ENCODE measurements around the gene CLDN22. TPM values are rescaled to one million over a fixed set of nuclear protein-coding genes. Genes with fewer than 3 reads are reported as not detected.
A peak's percentile ranks its signal among the peaks of the same experiment; 100 is the strongest.

CLDN22 gene
- total RNA-seq, result not detected
- polyA plus RNA-seq, result under 1 TPM in 1 of 3 donors, not detected in 2; 0.29 TPM
- total RNA-seq, result 0 reads per million in 6 experiments

GRCh38 chr4:183320211-183321059 is at the start of gene CLDN22:
TSS of gene CLDN22 (minus strand) at chr4:183320276. CDS start at chr4:183320218, 58 bp downstream.
- ATAC-seq (no peak), DNase-seq (no peak)
- Mint-ChIP-seq H3K4me3 (peak within 1 kb of the TSS in 7 of 10 donors; percentile 8 to 69 (median 30)), H3K27me3 (peaks cover 0 to 5% (median 2%) of the 10 kb centered on the region in 5 donors), H3K4me1 (peaks cover 1 to 24% (median 19%) of the 10 kb centered on the region in 4 donors), H3K36me3 (no peaks in the 10 kb centered on the region), H3K27ac (peak within 1 kb of the TSS in 7 of 10 donors; percentile 32 to 57 (median 40)), H3K9me3 (no peaks in the 10 kb centered on the region)
- POLR2A ChIA-PET, result no interaction called here

- Mint-ChIP-seq H3K36me3 (peaks cover 0 to 13% (median 4%) of the 10 kb centered on the region in 3 donors), H3K9me3 (peaks cover 0 to 20% (median 5%) of the 10 kb centered on the region in 9 donors), H3K27me3 (peaks cover 0 to 4% (median 0%) of the 10 kb centered on the region in 5 donors), H3K4me3 (no peak overlapping the region), H3K4me1 (no peaks in the 10 kb centered on the region), H3K27ac (no peak overlapping the region)
- DNase-seq (no peak), ATAC-seq (no peak)
- POLR2A ChIA-PET, result no interaction called here
These were observed 49.0 kb upstream of the CLDN22 start for GRCh38 chr4:183369073-183369472.

- no peaks in the 10 kb centered on the region for H3K9me3 Mint-ChIP-seq
These were observed 46.2 kb upstream of the CLDN22 start for GRCh38 chr4:183366206-183366835.

GRCh38 chr4:183364025-183364424 is 43.9 kb upstream of the CLDN22 start:
- ATAC-seq, result no peak
- Mint-ChIP-seq H3K36me3 (no peaks in the 10 kb centered on the region), H3K27me3 (peaks cover 0 to 3% (median 0%) of the 10 kb centered on the region in 5 donors), H3K4me1 (no peaks in the 10 kb centered on the region), H3K9me3 (no peaks in the 10 kb centered on the region), H3K4me3 (no peak overlapping the region), H3K27ac (no peak overlapping the region)
- DNase-seq, result no peak
- POLR2A ChIA-PET, result no interaction called here

More at GRCh38 chr4:183366206-183366835, 46.2 kb upstream of the CLDN22 start:
- Mint-ChIP-seq H3K4me1 (no peaks in the 10 kb centered on the region), H3K4me3 (no peak overlapping the region), H3K27me3 (peaks cover 0 to 4% (median 0%) of the 10 kb centered on the region in 5 donors), H3K27ac (no peak overlapping the region), H3K36me3 (no peaks in the 10 kb centered on the region)
- POLR2A ChIA-PET, result no interaction called here
- ATAC-seq (no peak), DNase-seq (no peak)

GRCh38 chr4:183362916-183363542 is 43.0 kb upstream of the CLDN22 start:
- Mint-ChIP-seq H3K27ac (peak overlapping the region in 1 of 10 donors; percentile 37), H3K27me3 (peaks cover 0 to 1% (median 0%) of the 10 kb centered on the region in 5 donors), H3K9me3 (no peaks in the 10 kb centered on the region), H3K4me3 (no peak overlapping the region), H3K36me3 (no peaks in the 10 kb centered on the region), H3K4me1 (no peaks in the 10 kb centered on the region)
- POLR2A ChIA-PET, result interaction anchor here (0.6 kb wide), 1 partner anchor 359 kb away, joined by 5 read pairs; no protein-coding TSS in a partner anchor
- ATAC-seq (no peak), DNase-seq (no peak)

GRCh38 chr4:183362036-183362435 is 42.0 kb upstream of the CLDN22 start:
- Mint-ChIP-seq H3K27me3 (peaks cover 2 to 7% (median 5%) of the 10 kb centered on the region in 5 donors), H3K4me3 (no peak overlapping the region), H3K4me1 (no peaks in the 10 kb centered on the region), H3K9me3 (no peaks in the 10 kb centered on the region), H3K27ac (no peak overlapping the region), H3K36me3 (no peaks in the 10 kb centered on the region)
- DNase-seq (no peak), ATAC-seq (no peak)
- POLR2A ChIA-PET, result no interaction called here

GRCh38 chr4:183360161-183360919 is 40.3 kb upstream of the CLDN22 start:
- H3K27me3 Mint-ChIP-seq, result peaks cover 2 to 11% (median 5%) of the 10 kb centered on the region in 5 donors
- POLR2A ChIA-PET, result no interaction called here
- H3K27ac Mint-ChIP-seq, result no peak overlapping the region
- H3K36me3 Mint-ChIP-seq, result no peaks in the 10 kb centered on the region
- ATAC-seq (no peak), DNase-seq (no peak)
- no peaks in the 10 kb centered on the region for H3K9me3 Mint-ChIP-seq
- no peak overlapping the region for H3K4me3 Mint-ChIP-seq
- no peaks in the 10 kb centered on the region for H3K4me1 Mint-ChIP-seq

GRCh38 chr4:183358215-183358755 is 38.2 kb upstream of the CLDN22 start:
- peaks cover 2 to 11% (median 5%) of the 10 kb centered on the region in 5 donors for H3K27me3 Mint-ChIP-seq
- ATAC-seq (no peak), DNase-seq (no peak)
- no peak overlapping the region for H3K27ac Mint-ChIP-seq
- no peaks in the 10 kb centered on the region for H3K36me3 Mint-ChIP-seq
- H3K4me1 Mint-ChIP-seq, result no peaks in the 10 kb centered on the region
- H3K4me3 Mint-ChIP-seq, result no peak overlapping the region
- POLR2A ChIA-PET, result no interaction called here
- H3K9me3 Mint-ChIP-seq, result no peaks in the 10 kb centered on the region

GRCh38 chr4:183356931-183357675 is 37.0 kb upstream of the CLDN22 start:
- no peak overlapping the region for H3K4me3 Mint-ChIP-seq
- H3K27me3 Mint-ChIP-seq, result peaks cover 2 to 15% (median 5%) of the 10 kb centered on the region in 5 donors
- POLR2A ChIA-PET, result no interaction called here
- no peaks in the 10 kb centered on the region for H3K9me3 Mint-ChIP-seq
- H3K36me3 Mint-ChIP-seq, result no peaks in the 10 kb centered on the region
- ATAC-seq, result no peak
- no peaks in the 10 kb centered on the region for H3K4me1 Mint-ChIP-seq
- no peak overlapping the region for H3K27ac Mint-ChIP-seq
- DNase-seq, result no peak

- DNase-seq, result no peak
- ATAC-seq, result no peak
- POLR2A ChIA-PET, result no interaction called here
- no peaks in the 10 kb centered on the region for H3K9me3 Mint-ChIP-seq
- no peaks in the 10 kb centered on the region for H3K36me3 Mint-ChIP-seq
- H3K4me1 Mint-ChIP-seq, result no peaks in the 10 kb centered on the region
- no peak overlapping the region for H3K27ac Mint-ChIP-seq
- peaks cover 2 to 18% (median 8%) of the 10 kb centered on the region in 5 donors for H3K27me3 Mint-ChIP-seq
- no peak overlapping the region for H3K4me3 Mint-ChIP-seq
These were observed 36.2 kb upstream of the CLDN22 start for GRCh38 chr4:183356173-183356830.

- Mint-ChIP-seq H3K36me3 (no peaks in the 10 kb centered on the region), H3K27me3 (peaks cover 8 to 27% (median 15%) of the 10 kb centered on the region in 5 donors), H3K9me3 (no peaks in the 10 kb centered on the region), H3K27ac (no peak overlapping the region), H3K4me3 (no peak overlapping the region), H3K4me1 (no peaks in the 10 kb centered on the region)
- ATAC-seq (no peak), DNase-seq (no peak)
- POLR2A ChIA-PET, result no interaction called here
These were observed 35.3 kb upstream of the CLDN22 start for GRCh38 chr4:183355405-183355804.

All from naive thymus-derived CD8-positive, alpha-beta T cell (primary cell).